Gastroesophageal sphincter (tissue), 4 donors: ENCODE results near the gene RIPOR2. TPM values are rescaled to one million over a fixed set of nuclear protein-coding genes. Genes with fewer than 3 reads are reported as not detected.
A peak's percentile ranks its signal among the peaks of the same experiment; 100 is the strongest.

Source experiments
- ATAC-seq: fragments of 150-250 bp; one replicate; pipeline ENCODE4 v1.9.1; 2016; ENCODE audit warnings: mild to moderate bottlenecking, moderate library complexity
- H3K27ac ChIP-seq, 4 donors: fragments of 200-600 bp; sonication (generic) in 3 of 4; 1 replicate in 3 of 4; 2 replicates in 1 of 4; pipeline ENCODE4 v1.5.1; 2016 to 2019
- H3K27me3 ChIP-seq: fragments of 200-600 bp; sonication (generic); one replicate; pipeline ENCODE4 v1.5.1; 2019
- H3K36me3 ChIP-seq, 2 donors: fragments of 200-600 bp; sonication (generic); one replicate each; pipeline ENCODE4 v1.5.1; 2019; ENCODE audit warnings: control low read depth in 1 of 2
- H3K4me1 ChIP-seq, 3 donors: fragments of 200-600 bp; sonication (generic); 1 replicate in 2 of 3; 2 replicates in 1 of 3; pipeline ENCODE4 v1.5.1; 2016 to 2019; ENCODE audit warnings: control low read depth in 2 of 3
- H3K4me3 ChIP-seq, 2 donors: fragments of 200-600 bp; sonication (generic); one replicate each; pipeline ENCODE4 v1.5.1; 2019; ENCODE audit warnings: mild to moderate bottlenecking in 1 of 2, moderate library complexity in 1 of 2
- H3K9me3 ChIP-seq, 3 donors: fragments of 200-600 bp; sonication (generic); one replicate each; pipeline ENCODE4 v1.5.1; 2017 to 2019; ENCODE audit warnings: control low read depth in 2 of 3
- CTCF ChIP-seq, 4 experiments: fragments of 200-600 bp in 2 of 4; fragments of 450-650 bp in 2 of 4; sonication (generic) in 1 of 4; IDR thresholded peaks; one replicate each; pipeline ENCODE4 v1.5.1; 2017 to 2019; ENCODE audit warnings: antibody characterized with exemption in 4 of 4, mild to moderate bottlenecking in 2 of 4, moderate library complexity in 2 of 4
- EP300 ChIP-seq: sonication (generic); formaldehyde crosslinking; IDR thresholded peaks from one replicate; pipeline ENCODE4 v1.6.1; 2017; ENCODE audit warnings: antibody characterized with exemption, mild to moderate bottlenecking
- POLR2A ChIP-seq, 2 donors: fragments of 450-650 bp; IDR thresholded peaks; one replicate each; pipeline ENCODE4 v1.6.1; 2017; ENCODE audit warnings: antibody characterized with exemption in 2 of 2, mild to moderate bottlenecking in 2 of 2, moderate library complexity in 1 of 2
- POLR2AphosphoS5 ChIP-seq: sonication (generic); formaldehyde crosslinking; IDR thresholded peaks from one replicate; pipeline ENCODE4 v1.6.1; 2017; ENCODE audit warnings: antibody characterized with exemption
- WGBS, 2 donors: methylation state at CpG; one replicate each; pipeline ENCODE4 v1.1.5; 2018; ENCODE audit warnings: low coverage in 1 of 2; 5-methylcytosine and 5-hydroxymethylcytosine counted together
- total RNA-seq, 4 donors: library from RNA; depleted of rRNA; stranded (reverse); fragments of >200 nt; gene quantifications; one replicate each; pipeline ENCODE4 v1.1.0, GENCODE V29; 2016

Gene RIPOR2
- total RNA-seq, 4 donors from 2014 or later, result 1.7 to 14.9 (median 4.2) TPM

- H3K9me3 ChIP-seq, result no peaks in the 10 kb centered on the region
- ATAC-seq, result no peak
- H3K36me3 ChIP-seq, result peaks cover 0 to 3% of the 10 kb centered on the region in 2 donors
- no peak overlapping the region for H3K4me3 ChIP-seq
- peaks cover 5% of the 10 kb centered on the region for H3K27me3 ChIP-seq
- WGBS, 2 donors, result 89 to 98% methylated on average over 5 to 6 of the region's 7 CpGs
- TF ChIP-seq EP300 (no peak), CTCF (IDR thresholded peaks at IDR 0.05) (no peak), POLR2AphosphoS5 (no peak), POLR2A (IDR thresholded peaks at IDR 0.05) (no peak)
- H3K4me1 ChIP-seq, result peaks cover 0 to 20% (median 0%) of the 10 kb centered on the region in 3 donors
- no peak overlapping the region for H3K27ac ChIP-seq
These were observed 78.7 kb downstream of the RIPOR2 start for GRCh38 chr6:24856901-24857670.

- no peak overlapping the region for H3K4me3 ChIP-seq
- H3K27ac ChIP-seq, result no peak overlapping the region
- ATAC-seq, result no peak
- WGBS, 2 donors, result 69 to 77% methylated on average over 5 of the region's 5 CpGs
- H3K27me3 ChIP-seq, result no peaks in the 10 kb centered on the region
- peaks cover 0 to 20% (median 0%) of the 10 kb centered on the region in 3 donors for H3K4me1 ChIP-seq
- TF ChIP-seq POLR2A (IDR thresholded peaks at IDR 0.05) (no peak), POLR2AphosphoS5 (no peak), CTCF (IDR thresholded peaks at IDR 0.05) (no peak), EP300 (no peak)
- H3K36me3 ChIP-seq, result peaks cover 0 to 3% of the 10 kb centered on the region in 2 donors
- no peaks in the 10 kb centered on the region for H3K9me3 ChIP-seq
These were observed 79.5 kb downstream of the RIPOR2 start for GRCh38 chr6:24856246-24856599.

GRCh38 chr6:24855395-24856245 is 80.1 kb downstream of the RIPOR2 start:
- TF ChIP-seq EP300 (no peak), POLR2AphosphoS5 (no peak), POLR2A (IDR thresholded peaks at IDR 0.05) (no peak), CTCF (IDR thresholded peaks at IDR 0.05) (peak; percentile 74 to 91 (median 77))
- peak overlapping the region in 2 of 4 donors; percentile 22 to 57 for H3K27ac ChIP-seq

GRCh38 chr6:24854077-24854666 is 81.6 kb downstream of the RIPOR2 start:
- peaks cover 0 to 20% (median 0%) of the 10 kb centered on the region in 3 donors for H3K4me1 ChIP-seq
- H3K36me3 ChIP-seq, result no peaks in the 10 kb centered on the region
- 75 to 78% methylated on average over 3 of the region's 3 CpGs for WGBS, 2 donors
- ATAC-seq, result no peak
- H3K27ac ChIP-seq, result no peak overlapping the region
- no peak overlapping the region for H3K4me3 ChIP-seq
- no peaks in the 10 kb centered on the region for H3K27me3 ChIP-seq
- no peaks in the 10 kb centered on the region for H3K9me3 ChIP-seq
- no peak for TF ChIP-seq POLR2AphosphoS5
- TF ChIP-seq EP300, result no peak
- no peak for TF ChIP-seq POLR2A (IDR thresholded peaks at IDR 0.05)
- TF ChIP-seq CTCF (IDR thresholded peaks at IDR 0.05), result no peak

More at GRCh38 chr6:24855395-24856245, 80.1 kb downstream of the RIPOR2 start:
- no peak overlapping the region for H3K4me3 ChIP-seq
- peak; percentile 59 for ATAC-seq
- no peaks in the 10 kb centered on the region for H3K36me3 ChIP-seq
- peaks cover 0 to 20% (median 0%) of the 10 kb centered on the region in 3 donors for H3K4me1 ChIP-seq
- no peaks in the 10 kb centered on the region for H3K9me3 ChIP-seq
- H3K27me3 ChIP-seq, result no peaks in the 10 kb centered on the region
- WGBS, 2 donors, result 11 to 20% methylated on average over 12 to 15 of the region's 19 CpGs
